HTR-8/SVneo (cell line): Measurements from ENCODE around the gene FAM229B.
"Not testable (repeated sequence)": the region's sequence is repeated elsewhere in the genome, so short reads cannot be mapped to it uniquely, and the experiment has no call there.

Experiments used
- DNase-seq: peaks from one replicate; pipeline ENCODE4 v3.0.0; 2011; ENCODE audit warnings: low spot score, mixed read lengths; ENCODE audit not compliant: insufficient read length
- FAIRE-seq: peaks from 2 replicates; lab custom pipeline; 2011; peaks lifted over from hg19 to GRCh38; lab: Jason Lieb, UNC

FAM229B gene

GRCh38 chr6:112061605-112062004 lies 25.8 kb upstream of the FAM229B start:
- DNase-seq (no peak), FAIRE-seq (no peak)

DNA sequence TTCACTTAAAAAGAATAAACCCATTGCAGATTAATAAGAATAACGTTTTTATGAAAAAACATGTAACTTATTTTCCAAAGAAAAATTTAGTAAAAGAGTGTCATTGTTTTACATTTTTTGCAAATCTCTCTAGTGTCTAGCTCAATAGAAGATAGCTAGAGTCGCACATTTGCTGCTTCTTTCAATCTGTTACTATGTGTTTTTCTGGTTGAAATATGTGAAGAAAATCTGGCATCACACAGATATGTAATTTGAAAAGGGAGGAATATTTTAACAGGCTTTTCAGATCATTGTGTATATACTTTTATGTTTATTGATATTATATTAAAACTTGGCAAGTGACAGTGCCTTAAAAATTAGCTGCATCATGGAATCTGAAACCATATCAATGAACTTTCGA lies 24.4 kb upstream of the FAM229B start:
- DNase-seq (no peak), FAIRE-seq (no peak)

DNA sequence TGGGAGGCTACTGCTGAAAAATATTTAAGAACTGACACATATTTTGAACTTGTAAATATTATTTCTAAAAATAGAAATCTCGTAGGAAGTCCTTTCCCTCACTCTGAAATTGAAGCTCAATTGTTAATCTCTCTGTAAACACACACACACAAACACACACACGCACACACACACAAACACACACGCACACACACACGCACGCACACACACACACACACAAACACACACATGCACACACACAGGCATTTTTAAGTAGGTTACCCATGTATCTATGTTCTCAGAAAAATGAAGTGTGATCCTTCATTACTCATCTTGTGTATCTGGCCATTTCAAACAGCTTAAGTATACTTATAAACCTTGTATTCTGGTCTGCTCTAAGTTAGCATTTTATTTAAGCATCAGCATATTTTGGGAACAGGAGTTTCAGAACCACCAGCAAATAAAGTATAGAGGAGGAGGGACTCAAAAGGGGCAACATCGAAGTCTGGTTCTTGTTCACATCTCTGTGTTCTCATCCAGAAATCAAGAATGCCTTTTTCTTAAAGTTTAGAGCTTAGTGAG lies 21.9 kb upstream of the FAM229B start:
- DNase-seq (no peak), FAIRE-seq (peak; percentile 38)

- DNase-seq (no peak), FAIRE-seq (no peak)
Observed at GRCh38 chr6:112066606-112067005, 20.8 kb upstream of the FAM229B start.

GRCh38 chr6:112081569-112081968 lies 5.8 kb upstream of the FAM229B start:
- FAIRE-seq (no peak), DNase-seq (no peak)

DNA sequence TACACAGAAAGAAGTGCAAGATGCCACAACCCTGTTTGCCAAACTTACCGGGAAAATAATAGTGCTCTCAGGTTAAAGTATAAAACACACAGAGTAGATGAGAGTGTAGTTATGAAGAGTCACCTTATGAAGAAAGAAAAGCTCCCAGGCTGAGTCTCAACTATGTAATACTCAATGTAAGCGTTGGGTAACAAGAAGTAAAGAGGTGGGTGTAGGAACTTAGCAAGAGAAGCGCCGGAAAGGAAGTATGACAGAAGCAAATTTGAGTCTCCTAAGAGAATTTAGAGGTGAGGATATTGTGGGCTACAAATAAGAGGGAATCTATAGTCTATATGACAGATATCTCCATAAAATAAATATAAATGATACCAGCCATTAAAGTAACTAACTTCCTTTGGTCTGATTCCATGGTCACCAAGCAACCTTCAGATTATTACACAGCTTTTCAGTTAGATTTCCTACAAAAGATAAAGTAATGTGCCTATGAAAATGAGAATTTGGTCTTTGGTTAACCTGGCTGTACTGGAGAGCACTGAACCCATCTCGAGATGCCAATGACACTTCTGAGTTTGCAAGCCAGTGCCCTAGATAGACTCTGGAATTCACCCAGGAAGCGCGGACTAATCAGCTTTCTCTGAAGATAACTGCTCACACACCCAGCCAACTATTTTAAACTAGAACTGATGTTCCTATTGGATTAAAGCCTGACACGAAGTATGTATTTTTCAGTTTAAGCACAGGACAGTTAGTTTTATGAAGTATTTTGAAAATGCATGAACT lies 1.9 kb upstream of the FAM229B start:
- DNase-seq, result no peak
- FAIRE-seq, result no peak

- peak; percentile 45 for DNase-seq
- no peak for FAIRE-seq
Observed at GRCh38 chr6:112086744-112087135, 651 bp upstream of the FAM229B start.

DNA sequence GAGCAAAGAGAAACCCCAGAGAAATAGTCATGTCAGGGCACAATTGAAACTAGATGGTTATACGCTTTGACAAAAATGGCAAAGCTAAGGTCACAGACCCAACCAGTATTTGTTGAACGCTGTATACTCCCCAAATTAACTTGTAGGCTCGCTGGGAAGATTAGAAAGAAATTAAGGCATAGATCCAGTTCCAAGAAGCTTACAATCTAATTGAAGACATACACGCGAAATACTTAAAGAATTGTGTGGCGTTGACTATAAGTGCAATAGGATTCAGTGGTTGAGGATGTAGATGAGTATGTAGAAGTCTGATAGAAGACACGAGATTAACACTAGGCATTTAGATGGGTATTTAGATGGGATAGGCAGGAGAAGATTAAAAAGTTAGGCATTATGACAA lies 525 bp downstream of the FAM229B start:
- peak; percentile 2 for DNase-seq
- no peak for FAIRE-seq

- DNase-seq, result no peak
- FAIRE-seq, result no peak
Observed at GRCh38 chr6:112096901-112097300, 9.5 kb downstream of the FAM229B start.

DNA sequence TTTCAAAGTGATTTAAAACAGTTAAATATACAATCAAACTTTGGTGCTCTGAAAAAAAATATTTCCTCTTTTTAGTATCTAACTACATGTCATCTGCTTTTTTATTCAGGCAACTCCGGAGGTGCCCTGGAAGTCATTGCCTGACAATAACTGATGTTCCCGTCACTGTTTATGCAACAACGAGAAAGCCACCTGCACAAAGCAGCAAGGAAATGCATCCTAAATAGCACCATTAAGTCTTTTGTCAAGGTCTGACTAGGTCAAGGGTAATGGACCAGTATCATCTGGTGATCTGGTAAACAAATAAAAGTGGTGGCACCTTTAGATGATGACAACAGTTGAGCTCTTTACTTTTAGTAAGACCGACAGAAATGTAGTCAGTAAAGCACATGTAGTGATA lies 13.2 kb downstream of the FAM229B start:
- DNase-seq (no peak), FAIRE-seq (no peak)

GRCh38 chr6:112106026-112106425 lies 18.6 kb downstream of the FAM229B start:
- FAIRE-seq, result not testable (repeated sequence)

GRCh38 chr6:112106562-112106961 lies 19.2 kb downstream of the FAM229B start:
- FAIRE-seq (no peak), DNase-seq (no peak)

More at GRCh38 chr6:112106026-112106425, 18.6 kb downstream of the FAM229B start:
- DNase-seq, result not testable (repeated sequence)

- FAIRE-seq (no peak), DNase-seq (no peak)
Observed at GRCh38 chr6:112109262-112109661, 21.9 kb downstream of the FAM229B start.

GRCh38 chr6:112113431-112113830 lies 26.0 kb downstream of the FAM229B start:
- FAIRE-seq (no peak), DNase-seq (no peak)

DNA sequence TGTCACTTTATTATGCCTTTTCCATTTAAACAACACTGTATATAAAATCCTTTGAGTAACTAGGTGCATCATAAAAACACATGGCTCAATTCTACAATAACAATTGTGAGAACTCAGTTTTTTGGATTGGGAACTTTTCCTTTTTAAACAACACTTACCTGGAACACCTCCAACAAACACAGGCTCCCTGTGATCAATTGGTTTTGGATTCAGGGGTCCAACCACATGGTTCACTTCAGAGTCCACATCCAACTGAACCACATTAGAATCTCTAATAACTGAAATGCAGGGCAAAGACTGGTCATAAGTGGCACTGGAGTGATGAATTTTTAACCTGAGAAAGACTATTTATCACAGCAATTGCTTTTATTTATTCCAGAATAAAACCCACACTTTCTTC lies 26.5 kb downstream of the FAM229B start:
- no peak for FAIRE-seq
- no peak for DNase-seq

- FAIRE-seq, result no peak
- no peak for DNase-seq
Observed at GRCh38 chr6:112114577-112115223, 27.3 kb downstream of the FAM229B start.

DNA sequence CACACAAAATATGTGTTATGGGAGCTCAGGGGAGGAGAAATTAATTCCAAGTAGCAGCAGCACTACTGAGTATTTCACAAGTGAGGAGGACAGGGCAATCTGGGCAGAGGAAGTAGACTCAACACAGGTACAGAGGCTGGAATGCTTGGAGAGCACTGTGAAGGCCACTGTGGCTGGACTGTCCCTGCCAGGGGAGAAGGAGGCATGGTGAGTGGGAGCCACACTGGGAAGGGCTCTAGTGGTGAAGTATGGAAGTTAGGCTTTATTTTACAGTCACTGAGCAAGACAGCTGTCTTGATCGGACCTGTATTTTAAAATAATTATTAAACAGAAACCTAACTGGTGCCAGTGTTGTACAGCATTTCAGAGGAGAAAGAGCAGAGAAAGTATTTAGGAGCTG lies 28.8 kb downstream of the FAM229B start:
- no peak for DNase-seq
- no peak for FAIRE-seq

DNA sequence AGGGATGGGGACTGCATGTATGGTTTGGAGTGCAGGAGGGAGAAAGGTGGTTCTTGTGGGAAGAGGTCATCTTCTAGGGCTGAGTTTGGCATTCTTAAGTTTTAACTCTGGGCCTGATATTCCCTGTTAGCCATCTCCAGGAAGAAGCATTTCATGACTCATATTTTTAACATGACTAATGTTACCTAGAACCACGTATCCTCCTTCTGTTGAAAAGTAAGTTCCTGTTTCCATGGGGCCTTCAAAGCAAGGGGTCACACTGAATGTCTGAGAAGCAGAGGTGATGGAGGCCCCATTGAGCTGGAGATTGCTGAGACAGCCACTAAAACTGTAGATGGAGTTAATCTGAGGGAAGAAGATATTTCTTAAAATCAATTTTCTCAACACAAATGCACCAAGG lies 30.2 kb downstream of the FAM229B start:
- no peak for FAIRE-seq

GRCh38 chr6:112118034-112118433 lies 30.6 kb downstream of the FAM229B start:
- DNase-seq, result no peak
- FAIRE-seq, result no peak

More for the DNA sequence above, 30.2 kb downstream of the FAM229B start:
- DNase-seq, result peak; percentile 22

DNA sequence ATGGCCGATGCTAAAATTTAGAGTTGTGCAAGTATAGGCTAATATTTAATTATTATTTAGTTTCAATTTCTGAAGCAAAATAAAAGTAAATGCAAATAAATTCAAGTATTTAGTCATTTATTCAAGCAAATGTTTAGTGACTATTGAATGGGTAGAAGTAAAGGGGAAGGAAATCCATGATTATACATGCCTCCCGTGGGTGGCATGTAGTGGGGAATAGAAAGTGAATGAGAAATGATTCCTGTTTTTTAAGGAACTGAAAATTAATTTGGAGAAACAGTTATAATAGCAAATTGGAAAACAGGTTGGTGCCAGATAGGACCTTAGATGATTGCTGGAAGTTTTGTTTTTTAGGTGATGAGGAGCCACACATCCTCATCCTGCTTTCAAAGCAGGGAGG lies 35.4 kb downstream of the FAM229B start:
- DNase-seq (no peak), FAIRE-seq (no peak)

DNA sequence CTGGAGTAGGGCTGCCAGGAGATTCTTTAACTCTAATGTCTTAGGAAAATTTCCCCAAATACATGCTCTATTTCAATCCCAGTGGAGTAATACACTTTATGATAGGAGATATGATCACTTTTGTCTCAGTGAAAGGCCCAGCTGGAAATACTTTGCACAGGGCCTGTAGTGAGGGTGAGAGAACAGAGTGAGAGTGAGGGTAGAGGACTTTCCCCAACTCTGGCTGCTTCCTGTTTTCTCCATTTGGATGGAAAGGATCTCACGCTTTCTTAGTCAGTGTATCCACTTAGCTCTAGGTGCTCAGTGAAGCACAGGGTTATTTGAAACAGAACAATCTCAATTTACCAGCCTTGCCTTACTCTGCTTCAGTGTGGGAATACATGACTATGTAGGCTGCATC lies 36.6 kb downstream of the FAM229B start:
- DNase-seq (no peak), FAIRE-seq (no peak)
